GM18507 (cell line): ENCODE results near the gene ARHGAP33.

ENCODE experiments used
- DNase-seq: peaks from one replicate; pipeline ENCODE4 v3.0.0; 2011; ENCODE audit warnings: low read depth; ENCODE audit not compliant: insufficient read length; ENCODE audit errors: extremely low spot score
- FAIRE-seq: peaks from 2 replicates; lab custom pipeline; 2011; peaks lifted over from hg19 to GRCh38; lab: Jason Lieb, UNC

The ARHGAP33 gene

DNA sequence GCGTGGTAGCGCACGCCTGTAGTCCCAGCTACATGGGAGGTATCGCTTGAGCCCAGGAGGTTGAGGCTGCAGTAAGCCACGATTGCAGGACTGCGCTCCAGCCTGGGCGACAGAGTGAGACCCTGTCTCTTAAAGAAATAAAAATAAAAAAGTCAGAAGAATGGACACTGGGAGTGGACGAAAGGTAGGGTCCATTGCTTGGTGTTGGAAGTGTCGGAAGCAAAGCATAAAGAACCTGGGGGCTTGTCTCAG, 392 bp upstream of the ARHGAP33 start:
- DNase-seq = no peak
- no peak for FAIRE-seq

DNA sequence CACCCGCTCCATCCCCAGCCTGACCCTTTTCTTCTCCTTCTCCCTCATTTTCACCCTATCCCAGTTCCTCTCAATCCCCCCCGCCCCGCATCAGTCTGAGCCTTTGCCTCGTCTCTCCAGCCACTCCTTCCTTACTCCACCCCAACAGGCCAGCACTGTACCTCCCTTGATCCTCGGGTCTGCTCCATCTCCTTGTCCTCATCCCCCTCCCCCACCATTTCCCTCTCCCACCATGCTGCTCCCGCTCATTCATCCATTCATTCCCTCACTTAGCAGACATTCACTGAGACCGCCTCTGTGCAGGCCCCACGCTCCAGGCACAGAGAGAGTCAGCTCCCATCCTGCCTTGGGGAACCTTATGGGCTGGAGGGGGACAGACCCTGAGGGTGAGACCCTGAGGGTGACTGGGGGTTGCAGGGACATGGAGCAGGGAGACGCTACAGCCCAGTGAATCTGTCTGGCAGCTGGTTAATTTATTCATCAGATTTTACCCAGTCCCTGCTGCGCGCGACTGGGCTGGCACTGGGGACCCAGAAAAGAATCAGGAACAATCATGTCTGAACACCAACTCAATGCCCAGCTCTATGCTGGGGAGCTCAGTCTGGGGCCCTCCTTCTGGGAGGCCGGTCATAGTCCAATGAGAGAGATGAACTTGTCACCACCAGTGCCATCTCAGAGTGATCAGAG, 881 bp downstream of the ARHGAP33 start:
- FAIRE-seq = no peak

DNA sequence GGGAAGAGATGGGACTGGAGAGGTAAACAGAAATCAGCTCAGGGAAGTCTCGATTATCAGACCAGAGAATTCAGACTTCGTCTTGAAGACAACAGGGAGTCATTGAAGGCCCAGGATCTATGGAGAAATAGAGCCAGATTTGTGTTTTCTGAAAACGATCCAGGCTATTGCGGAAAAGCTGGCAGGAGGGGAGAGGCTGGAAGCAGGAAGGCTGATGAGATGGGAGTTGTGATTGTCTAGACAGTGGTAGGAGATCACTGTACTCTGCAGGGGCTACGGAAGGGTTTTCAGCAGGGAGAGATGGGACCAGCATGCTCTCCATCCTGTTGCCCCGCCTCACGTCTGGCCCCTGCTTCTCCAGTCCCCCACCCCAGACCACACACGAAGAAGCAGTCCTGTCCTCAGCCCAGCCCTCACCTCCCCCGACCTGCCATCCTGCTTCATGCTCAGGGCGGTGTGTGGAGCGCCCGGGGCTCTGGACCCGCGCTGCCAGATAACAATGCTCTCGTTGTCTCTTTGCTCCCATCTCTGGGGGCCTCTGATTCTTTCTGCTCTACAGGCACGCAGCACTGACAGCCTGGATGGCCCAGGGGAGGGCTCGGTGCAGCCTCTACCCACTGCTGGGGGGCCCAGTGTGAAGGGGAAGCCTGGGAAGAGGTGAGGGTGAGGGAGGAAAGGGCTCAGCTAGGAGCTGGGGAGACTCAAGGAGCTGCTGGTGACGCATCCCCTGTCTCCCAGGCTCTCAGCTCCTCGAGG, 1.9 kb downstream of the ARHGAP33 start:
- DNase-seq (no peak), FAIRE-seq (no peak)

More for the DNA sequence above, 881 bp downstream of the ARHGAP33 start:
- DNase-seq = no peak

DNA sequence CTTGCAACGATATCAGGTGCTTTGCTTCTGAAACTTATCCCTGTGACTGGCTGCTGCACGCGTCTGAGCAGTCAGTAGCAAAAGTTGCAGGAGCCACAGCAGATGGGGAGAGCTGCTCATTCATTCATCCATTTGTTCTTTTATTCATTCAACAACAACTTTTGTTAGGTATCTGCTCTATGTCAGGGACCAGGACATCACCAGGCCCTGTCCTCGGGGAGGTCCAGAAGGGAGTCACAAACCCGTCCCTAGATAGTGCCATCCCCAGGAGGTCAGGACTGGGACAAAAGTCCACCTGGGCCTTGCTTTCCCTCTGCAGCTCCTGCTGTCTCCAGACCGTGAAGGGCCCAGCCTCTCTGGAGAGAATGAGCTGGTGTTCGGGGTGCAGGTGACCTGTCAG, 2.6 kb downstream of the ARHGAP33 start:
- DNase-seq (no peak), FAIRE-seq (no peak)

DNA sequence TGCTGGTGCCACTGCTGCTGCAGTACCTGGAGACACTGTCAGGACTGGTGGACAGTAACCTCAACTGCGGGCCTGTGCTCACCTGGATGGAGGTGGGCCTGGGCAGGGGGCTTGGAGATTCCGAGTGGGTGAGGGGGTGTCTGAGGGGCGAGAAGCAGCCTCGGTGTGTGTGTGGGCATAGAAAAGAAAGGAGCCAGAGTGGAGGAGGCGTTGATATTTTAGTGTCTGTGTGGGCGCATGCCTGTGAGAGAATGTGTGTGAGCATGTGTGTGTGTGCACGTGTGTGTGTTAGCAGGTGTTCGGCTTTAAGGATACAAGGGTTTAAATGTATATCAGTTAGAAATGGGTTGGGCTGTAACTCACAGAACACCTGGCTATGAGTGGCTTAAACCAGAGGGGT, 3.7 kb downstream of the ARHGAP33 start:
- FAIRE-seq (no peak), DNase-seq (no peak)

DNA sequence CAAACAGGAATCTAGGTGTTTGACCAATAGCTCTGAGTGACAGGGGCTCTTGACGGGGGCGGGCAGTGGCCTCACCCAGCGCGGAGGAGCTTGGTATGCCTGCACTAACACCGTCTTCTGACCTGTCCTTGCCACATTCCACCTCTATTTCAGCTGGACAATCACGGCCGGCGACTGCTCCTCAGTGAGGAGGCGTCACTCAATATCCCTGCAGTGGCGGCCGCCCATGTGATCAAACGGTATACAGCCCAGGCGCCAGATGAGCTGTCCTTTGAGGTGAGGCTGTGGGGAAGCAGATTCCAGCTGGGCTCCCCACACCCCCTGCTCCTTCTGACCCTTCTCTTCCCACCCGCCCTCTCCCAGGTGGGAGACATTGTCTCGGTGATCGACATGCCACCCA, 4.7 kb downstream of the ARHGAP33 start:
- FAIRE-seq (no peak), DNase-seq (no peak)

DNA sequence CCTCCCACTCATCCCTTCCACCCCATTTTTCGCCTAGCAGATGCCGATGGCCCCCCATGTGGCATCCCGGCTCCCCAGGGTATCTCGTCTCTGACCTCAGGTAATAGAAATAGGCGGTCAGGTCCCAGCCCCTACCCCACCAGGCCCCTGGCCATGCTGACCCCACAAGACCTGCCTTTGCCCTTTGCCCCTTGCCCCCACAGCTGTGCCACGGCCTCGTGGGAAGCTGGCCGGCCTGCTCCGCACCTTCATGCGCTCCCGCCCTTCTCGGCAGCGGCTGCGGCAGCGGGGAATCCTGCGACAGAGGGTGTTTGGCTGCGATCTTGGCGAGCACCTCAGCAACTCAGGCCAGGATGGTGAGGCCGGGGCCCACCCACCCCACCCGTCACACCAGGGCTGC, 5.4 kb downstream of the ARHGAP33 start:
- FAIRE-seq (no peak), DNase-seq (no peak)

DNA sequence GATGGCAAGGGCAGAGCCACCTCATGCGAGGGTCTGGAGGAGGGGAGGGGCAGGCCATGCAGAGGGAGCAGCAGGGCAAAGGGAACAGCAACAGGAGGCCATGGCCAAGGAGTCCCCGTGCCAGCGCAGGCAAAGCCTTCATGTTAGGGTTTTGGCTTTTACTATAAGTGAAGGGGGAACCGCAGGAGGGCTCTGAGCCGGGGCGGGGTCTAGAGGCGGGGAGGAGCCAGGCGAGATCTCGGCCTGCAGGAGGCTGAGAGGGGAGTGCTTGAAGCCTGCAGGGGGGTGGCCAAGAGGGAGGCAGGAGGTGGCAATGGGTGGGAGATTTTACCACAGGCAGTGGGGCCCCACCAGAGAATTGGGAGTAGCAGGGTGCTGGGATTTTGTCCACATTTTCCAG, 6.3 kb downstream of the ARHGAP33 start:
- DNase-seq (no peak), FAIRE-seq (no peak)

DNA sequence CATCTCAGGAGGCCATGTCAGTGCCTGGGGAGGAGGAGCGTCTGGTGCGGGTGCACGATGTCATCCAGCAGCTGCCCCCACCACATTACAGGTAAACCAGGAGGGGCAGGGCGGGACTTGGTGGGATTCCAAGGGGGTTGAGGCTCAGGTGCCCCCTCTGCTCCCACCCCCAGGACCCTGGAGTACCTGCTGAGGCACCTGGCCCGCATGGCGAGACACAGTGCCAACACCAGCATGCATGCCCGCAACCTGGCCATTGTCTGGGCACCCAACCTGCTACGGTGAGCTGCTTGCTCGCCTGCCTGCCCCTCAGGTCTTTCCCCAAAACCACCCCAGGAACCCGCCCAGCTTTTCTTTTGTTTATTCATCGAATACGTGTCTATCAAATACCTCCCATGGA, 7.2 kb downstream of the ARHGAP33 start:
- no peak for DNase-seq

DNA sequence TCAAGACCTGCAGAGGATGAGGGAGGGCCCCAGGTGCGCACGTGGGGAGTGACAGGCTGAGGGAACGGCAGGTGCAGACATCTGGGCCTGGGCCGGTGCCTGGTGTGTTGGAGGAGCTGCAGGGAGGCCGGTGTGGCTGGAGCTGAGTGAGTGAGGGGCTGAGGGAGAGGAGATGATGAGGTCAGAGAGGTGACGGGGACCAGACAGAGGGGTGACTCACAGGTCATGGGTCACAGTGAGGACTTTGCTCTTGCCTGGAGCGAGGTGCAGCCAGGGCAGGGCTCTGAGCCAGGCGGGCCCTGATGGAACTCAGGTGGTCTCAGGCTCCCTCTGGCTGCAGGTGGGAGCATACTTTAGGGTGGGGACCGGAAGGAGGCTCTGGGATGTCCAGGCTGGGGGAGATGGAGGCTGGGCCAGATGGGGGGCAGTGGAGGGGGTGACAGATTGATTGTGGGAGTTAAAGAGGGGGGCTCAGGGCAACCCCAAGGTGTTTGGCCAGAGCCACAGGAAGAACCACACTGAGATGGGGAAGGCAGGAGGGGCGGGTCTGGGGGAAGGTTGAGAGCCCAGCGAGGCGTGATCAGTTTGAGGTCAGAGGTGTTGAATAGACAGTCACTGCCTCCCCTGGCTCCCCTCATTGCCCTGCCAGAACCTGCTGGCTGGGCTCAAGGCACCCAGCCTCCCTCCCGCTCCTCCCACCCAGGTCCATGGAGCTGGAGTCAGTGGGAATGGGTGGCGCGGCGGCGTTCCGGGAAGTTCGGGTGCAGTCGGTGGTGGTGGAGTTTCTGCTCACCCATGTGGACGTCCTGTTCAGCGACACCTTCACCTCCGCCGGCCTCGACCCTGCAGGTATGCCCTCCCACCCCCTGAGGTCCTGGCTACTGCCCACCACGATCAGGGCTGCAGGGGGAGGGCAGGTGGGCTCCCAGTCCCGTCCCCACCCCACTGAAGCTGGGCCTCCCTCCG, 8.4 kb downstream of the ARHGAP33 start:
- DNase-seq = no peak
- FAIRE-seq = no peak

More for the DNA sequence above, 7.2 kb downstream of the ARHGAP33 start:
- FAIRE-seq = no peak

DNA sequence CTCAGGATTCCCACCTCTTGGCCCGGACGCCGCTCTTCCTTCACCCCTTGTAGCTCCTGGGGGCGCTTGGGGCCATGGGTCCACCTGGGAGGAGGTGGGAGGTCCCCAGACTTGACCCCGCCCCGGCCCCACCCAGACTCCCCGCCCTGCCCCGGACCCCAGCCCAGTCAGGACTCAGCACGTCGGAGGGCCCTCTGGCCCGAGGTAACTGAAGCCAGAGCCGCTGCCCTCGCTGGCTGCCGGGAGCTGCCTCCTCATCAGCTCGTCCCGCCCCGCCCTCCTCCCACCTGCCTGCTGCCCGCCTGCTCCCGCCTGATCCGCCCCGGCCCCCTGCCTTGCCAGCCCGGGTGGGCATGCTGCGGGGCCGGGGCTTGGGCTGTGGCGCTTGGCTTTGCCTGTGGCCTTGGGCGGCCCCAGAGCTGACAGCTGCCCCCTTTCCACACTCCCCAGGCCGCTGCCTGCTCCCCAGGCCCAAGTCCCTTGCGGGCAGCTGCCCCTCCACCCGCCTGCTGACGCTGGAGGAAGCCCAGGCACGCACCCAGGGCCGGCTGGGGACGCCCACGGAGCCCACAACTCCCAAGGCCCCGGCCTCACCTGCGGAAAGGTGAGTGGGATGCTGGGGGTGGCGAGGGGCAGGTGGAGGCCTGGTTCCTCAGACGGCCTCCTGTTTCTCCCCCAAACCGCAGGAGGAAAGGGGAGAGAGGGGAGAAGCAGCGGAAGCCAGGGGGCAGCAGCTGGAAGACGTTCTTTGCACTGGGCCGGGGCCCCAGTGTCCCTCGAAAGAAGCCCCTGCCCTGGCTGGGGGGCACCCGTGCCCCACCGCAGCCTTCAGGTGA, 9.4 kb downstream of the ARHGAP33 start:
- DNase-seq (no peak), FAIRE-seq (no peak)

DNA sequence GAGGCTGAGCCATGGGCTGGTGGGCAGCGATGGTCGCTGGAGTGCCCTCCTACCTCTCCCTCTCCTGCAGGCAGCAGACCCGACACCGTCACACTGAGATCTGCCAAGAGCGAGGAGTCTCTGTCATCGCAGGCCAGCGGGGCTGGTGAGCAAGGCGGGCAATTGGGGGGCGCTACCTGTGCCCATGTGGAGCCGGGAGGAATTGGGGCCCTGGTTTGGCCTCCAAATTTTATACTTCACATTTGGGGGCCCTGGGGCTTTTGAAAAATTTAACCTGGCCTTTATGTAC, 9.9 kb downstream of the ARHGAP33 start:
- FAIRE-seq = no peak

DNA sequence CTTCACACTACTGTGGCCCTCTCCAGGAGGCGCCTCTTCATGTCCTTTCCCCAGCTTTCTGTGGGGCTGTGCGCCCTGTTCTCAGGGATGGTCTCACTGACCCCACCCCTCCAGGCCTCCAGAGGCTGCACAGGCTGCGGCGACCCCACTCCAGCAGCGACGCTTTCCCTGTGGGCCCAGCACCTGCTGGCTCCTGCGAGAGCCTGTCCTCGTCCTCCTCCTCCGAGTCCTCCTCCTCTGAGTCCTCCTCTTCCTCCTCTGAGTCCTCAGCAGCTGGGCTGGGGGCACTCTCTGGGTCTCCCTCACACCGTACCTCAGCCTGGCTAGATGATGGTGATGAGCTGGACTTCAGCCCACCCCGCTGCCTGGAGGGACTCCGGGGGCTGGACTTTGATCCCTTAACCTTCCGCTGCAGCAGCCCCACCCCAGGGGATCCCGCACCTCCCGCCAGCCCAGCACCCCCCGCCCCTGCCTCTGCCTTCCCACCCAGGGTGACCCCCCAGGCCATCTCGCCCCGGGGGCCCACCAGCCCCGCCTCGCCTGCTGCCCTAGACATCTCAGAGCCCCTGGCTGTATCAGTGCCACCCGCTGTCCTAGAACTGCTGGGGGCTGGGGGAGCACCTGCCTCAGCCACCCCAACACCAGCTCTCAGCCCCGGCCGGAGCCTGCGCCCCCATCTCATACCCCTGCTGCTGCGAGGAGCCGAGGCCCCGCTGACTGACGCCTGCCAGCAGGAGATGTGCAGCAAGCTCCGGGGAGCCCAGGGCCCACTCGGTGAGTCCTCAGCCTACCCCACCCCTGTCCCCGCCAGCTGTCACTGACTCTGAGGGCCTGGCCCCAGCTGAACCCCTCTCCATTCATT, 11.2 kb downstream of the ARHGAP33 start:
- DNase-seq (no peak), FAIRE-seq (no peak)

More for the DNA sequence above, 9.9 kb downstream of the ARHGAP33 start:
- no peak for DNase-seq

DNA sequence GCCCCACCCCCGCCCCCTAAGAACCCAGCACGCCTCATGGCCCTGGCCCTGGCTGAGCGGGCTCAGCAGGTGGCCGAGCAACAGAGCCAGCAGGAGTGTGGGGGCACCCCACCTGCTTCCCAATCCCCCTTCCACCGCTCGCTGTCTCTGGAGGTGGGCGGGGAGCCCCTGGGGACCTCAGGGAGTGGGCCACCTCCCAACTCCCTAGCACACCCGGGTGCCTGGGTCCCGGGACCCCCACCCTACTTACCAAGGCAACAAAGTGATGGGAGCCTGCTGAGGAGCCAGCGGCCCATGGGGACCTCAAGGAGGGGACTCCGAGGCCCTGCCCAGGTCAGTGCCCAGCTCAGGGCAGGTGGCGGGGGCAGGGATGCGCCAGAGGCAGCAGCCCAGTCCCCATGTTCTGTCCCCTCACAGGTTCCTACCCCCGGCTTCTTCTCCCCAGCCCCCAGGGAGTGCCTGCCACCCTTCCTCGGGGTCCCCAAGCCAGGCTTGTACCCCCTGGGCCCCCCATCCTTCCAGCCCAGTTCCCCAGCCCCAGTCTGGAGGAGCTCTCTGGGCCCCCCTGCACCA, 11.9 kb downstream of the ARHGAP33 start:
- DNase-seq = no peak
- FAIRE-seq = no peak

DNA sequence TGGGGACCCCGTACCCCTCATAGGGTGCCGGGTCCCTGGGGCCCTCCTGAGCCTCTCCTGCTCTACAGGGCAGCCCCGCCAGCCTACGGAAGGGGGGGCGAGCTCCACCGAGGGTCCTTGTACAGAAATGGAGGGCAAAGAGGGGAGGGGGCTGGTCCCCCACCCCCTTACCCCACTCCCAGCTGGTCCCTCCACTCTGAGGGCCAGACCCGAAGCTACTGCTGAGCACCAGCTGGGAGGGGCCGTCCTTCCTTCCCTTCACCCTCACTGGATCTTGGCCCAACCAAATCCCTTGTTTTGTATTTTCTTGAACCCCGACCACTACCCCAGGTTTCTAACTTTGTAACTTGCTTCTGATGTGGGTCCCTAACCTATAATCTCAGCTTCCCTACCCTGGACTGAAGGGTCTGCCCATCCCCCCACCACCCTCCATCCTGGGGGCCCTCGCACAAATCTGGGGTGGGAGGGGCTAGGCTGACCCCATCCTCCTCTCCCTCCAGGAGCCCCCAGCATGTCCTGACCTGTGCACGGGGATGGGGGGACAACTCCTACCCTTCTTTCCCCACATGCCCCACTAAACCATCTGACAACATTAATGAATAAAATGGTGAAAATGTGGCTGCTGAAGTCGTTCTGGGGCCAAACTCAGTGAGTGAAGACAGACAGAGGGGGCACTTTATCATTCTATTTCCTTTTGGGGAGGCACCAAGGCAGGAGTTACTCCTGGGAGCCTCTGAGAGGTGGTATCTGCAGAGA, 13.0 kb downstream of the ARHGAP33 start:
- DNase-seq (no peak), FAIRE-seq (no peak)

DNA sequence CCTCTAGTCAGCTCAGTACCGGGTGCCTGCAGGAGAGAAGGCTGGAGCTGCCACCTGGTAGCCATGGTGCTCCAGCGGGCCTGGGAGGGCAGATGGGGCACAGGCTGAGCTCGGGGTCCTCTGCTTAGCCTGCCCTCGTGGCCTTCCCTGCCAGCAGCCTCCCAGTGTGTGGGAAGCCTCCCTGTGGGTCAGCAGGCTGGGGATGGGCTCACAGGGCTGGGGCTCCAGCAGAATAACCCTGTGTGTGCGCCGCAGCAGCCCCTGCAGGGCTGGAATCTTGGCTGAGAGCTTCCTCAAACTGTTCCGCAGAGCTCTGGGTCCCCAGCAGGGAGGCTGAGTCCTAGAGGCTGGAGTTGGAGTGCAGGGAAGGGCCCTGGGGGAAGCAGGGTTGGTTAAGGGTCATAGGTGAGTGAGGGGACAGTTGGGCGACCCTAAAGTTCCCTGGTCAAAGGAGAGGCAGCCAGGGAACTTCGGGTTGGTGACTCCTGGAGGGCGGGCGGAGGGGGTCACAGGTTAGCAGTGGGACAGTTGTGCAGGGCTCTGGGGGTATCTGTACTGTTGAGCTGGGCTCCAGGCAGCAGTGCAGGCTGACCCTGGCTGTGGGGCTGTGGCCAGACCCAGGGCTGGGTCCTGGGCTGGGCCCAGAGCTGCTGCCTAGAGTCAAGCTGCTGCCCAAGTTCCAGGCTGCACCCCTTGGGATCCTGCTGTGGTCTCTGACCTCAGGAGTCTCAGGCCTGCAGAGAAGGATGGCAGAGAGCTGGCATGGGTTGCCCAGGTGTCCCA, 14.0 kb downstream of the ARHGAP33 start:
- FAIRE-seq = no peak

More for the DNA sequence above, 14.0 kb downstream of the ARHGAP33 start:
- DNase-seq = no peak
